Measurements from ENCODE around the gene GRK1. TPM values are rescaled to one million over a fixed set of nuclear protein-coding genes. Genes with fewer than 3 reads are reported as not detected.

GRK1 gene
- total and polyA plus RNA-seq, 2 experiments from 2014 or later: not detected

DNA sequence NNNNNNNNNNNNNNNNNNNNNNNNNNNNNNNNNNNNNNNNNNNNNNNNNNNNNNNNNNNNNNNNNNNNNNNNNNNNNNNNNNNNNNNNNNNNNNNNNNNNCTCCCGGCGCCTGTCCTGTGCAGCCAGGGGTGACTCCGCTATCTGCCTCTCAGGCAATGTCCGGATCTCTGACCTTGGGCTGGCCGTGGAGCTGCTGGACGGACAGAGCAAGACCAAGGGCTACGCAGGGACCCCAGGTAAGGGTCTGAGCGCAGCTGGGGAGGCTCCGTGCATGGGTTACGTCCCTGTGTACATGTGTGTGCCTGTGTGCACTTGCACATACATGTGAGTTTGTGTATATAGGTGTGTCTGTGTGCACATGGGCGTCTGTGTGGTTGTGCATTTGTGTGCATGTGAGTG is 55.9 kb downstream of the GRK1 start (continued):
- TF ChIP-seq, protein P1, sequence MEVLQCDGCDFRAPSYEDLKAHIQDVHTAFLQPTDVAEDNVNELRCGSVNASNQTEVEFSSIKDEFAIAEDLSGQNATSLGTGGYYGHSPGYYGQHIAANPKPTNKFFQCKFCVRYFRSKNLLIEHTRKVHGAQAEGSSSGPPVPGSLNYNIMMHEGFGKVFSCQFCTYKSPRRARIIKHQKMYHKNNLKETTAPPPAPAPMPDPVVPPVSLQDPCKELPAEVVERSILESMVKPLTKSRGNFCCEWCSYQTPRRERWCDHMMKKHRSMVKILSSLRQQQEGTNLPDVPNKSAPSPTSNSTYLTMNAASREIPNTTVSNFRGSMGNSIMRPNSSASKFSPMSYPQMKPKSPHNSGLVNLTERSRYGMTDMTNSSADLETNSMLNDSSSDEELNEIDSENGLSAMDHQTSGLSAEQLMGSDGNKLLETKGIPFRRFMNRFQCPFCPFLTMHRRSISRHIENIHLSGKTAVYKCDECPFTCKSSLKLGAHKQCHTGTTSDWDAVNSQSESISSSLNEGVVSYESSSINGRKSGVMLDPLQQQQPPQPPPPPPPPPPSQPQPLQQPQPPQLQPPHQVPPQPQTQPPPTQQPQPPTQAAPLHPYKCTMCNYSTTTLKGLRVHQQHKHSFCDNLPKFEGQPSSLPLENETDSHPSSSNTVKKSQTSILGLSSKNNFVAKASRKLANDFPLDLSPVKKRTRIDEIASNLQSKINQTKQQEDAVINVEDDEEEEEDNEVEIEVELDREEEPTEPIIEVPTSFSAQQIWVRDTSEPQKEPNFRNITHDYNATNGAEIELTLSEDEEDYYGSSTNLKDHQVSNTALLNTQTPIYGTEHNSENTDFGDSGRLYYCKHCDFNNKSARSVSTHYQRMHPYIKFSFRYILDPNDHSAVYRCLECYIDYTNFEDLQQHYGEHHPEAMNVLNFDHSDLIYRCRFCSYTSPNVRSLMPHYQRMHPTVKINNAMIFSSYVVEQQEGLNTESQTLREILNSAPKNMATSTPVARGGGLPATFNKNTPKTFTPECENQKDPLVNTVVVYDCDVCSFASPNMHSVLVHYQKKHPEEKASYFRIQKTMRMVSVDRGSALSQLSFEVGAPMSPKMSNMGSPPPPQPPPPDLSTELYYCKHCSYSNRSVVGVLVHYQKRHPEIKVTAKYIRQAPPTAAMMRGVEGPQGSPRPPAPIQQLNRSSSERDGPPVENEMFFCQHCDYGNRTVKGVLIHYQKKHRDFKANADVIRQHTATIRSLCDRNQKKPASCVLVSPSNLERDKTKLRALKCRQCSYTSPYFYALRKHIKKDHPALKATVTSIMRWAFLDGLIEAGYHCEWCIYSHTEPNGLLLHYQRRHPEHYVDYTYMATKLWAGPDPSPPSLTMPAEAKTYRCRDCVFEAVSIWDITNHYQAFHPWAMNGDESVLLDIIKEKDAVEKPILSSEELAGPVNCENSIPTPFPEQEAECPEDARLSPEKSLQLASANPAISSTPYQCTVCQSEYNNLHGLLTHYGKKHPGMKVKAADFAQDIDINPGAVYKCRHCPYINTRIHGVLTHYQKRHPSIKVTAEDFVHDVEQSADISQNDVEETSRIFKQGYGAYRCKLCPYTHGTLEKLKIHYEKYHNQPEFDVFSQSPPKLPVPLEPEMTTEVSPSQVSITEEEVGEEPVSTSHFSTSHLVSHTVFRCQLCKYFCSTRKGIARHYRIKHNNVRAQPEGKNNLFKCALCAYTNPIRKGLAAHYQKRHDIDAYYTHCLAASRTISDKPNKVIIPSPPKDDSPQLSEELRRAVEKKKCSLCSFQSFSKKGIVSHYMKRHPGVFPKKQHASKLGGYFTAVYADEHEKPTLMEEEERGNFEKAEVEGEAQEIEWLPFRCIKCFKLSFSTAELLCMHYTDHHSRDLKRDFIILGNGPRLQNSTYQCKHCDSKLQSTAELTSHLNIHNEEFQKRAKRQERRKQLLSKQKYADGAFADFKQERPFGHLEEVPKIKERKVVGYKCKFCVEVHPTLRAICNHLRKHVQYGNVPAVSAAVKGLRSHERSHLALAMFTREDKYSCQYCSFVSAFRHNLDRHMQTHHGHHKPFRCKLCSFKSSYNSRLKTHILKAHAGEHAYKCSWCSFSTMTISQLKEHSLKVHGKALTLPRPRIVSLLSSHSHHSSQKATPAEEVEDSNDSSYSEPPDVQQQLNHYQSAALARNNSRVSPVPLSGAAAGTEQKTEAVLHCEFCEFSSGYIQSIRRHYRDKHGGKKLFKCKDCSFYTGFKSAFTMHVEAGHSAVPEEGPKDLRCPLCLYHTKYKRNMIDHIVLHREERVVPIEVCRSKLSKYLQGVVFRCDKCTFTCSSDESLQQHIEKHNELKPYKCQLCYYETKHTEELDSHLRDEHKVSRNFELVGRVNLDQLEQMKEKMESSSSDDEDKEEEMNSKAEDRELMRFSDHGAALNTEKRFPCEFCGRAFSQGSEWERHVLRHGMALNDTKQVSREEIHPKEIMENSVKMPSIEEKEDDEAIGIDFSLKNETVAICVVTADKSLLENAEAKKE (CRISPR knock-in tag; IDR thresholded peaks at IDR 0.05): no peak
- TF ChIP-seq ZNF331 (CRISPR knock-in tag; IDR thresholded peaks at IDR 0.05; ENCODE audit: low read depth) (no peak), CREB1 (CRISPR knock-in tag; IDR thresholded peaks at IDR 0.05; ENCODE audit: low read depth) (no peak), NANOG (IDR thresholded peaks at IDR 0.05; ENCODE audit: borderline replicate concordance) (no peak), EZH2 (IDR thresholded peaks at IDR 0.05; ENCODE audit: low read depth, unreplicated experiment) (no peak), JUNB (IDR thresholded peaks at IDR 0.05; ENCODE audit: unreplicated experiment) (no peak), STAT1 (IDR thresholded peaks at IDR 0.05; ENCODE audit: unreplicated experiment) (no peak)
- TF ChIP-seq, protein P2, sequence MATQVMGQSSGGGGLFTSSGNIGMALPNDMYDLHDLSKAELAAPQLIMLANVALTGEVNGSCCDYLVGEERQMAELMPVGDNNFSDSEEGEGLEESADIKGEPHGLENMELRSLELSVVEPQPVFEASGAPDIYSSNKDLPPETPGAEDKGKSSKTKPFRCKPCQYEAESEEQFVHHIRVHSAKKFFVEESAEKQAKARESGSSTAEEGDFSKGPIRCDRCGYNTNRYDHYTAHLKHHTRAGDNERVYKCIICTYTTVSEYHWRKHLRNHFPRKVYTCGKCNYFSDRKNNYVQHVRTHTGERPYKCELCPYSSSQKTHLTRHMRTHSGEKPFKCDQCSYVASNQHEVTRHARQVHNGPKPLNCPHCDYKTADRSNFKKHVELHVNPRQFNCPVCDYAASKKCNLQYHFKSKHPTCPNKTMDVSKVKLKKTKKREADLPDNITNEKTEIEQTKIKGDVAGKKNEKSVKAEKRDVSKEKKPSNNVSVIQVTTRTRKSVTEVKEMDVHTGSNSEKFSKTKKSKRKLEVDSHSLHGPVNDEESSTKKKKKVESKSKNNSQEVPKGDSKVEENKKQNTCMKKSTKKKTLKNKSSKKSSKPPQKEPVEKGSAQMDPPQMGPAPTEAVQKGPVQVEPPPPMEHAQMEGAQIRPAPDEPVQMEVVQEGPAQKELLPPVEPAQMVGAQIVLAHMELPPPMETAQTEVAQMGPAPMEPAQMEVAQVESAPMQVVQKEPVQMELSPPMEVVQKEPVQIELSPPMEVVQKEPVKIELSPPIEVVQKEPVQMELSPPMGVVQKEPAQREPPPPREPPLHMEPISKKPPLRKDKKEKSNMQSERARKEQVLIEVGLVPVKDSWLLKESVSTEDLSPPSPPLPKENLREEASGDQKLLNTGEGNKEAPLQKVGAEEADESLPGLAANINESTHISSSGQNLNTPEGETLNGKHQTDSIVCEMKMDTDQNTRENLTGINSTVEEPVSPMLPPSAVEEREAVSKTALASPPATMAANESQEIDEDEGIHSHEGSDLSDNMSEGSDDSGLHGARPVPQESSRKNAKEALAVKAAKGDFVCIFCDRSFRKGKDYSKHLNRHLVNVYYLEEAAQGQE (IDR thresholded peaks at IDR 0.05; ENCODE audit: unreplicated experiment): no peak

Data from GM23338 (cell line).